Measurements from ENCODE around the gene DYSF.

DNA sequence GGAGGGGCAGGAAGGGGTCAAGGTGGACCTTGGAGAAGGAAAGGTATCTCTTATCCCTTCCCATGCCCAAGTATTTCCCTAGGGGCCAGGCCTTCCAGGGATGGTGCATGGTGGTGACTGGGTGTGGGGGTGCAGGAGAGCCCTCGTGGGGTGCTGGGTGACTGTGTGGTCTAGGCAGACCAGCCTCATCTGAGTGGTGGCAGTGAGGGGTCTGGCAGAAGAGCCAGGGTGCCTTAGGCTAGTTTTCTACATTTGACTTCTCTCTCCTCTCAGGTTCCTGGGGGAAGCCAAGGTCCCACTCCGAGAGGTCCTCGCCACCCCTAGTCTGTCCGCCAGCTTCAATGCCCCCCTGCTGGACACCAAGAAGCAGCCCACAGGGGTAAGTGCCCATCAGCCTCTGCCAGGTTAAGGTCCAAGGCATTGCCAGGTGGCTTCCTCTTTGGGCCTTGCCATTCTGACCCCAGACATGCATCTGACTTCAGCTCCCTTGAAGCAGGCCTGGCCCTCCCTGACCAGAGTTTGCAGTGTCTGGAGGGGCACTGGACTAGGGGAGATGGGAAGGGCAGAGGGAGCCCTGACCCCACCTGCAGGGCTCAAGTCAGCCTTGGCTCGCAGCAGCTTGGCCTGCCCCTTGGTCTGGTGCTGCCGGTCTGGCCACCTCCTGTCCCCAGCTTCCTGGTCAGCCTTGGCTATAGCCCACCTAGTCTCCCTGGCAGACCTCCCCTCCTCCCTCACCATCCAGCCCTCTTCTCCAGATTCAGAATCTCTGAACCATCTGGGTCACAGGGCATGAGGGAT lies 49.8 kb downstream of the DYSF start:
- TF ChIP-seq ZNF274 (IDR thresholded peaks at IDR 0.05; ENCODE audit: low read depth, low read length) (no peak), SRF (IDR thresholded peaks at IDR 0.05; ENCODE audit: low read depth) (no peak), POLR2A (IDR thresholded peaks at IDR 0.05; ENCODE audit: borderline replicate concordance, extremely low read depth, insufficient read depth, insufficient read length) (no peak), EZH2 (IDR thresholded peaks at IDR 0.05) (no peak), TCF7L2 (IDR thresholded peaks at IDR 0.05; ENCODE audit: borderline replicate concordance, extremely low read depth, insufficient read depth, insufficient read length) (no peak), EZH2phosphoT487 (IDR thresholded peaks at IDR 0.05; ENCODE audit: borderline replicate concordance) (no peak), FOSL1 (IDR thresholded peaks at IDR 0.05; ENCODE audit: low read depth) (no peak), POLR2AphosphoS5 (IDR thresholded peaks at IDR 0.05; ENCODE audit: low read depth, low read length) (no peak), CEBPB (IDR thresholded peaks at IDR 0.05; ENCODE audit: low read depth) (no peak), SP1 (IDR thresholded peaks at IDR 0.05; ENCODE audit: low read depth) (no peak), ELF1 (IDR thresholded peaks at IDR 0.05; ENCODE audit: borderline replicate concordance, low read depth) (no peak)
- TF ChIP-seq, protein P1, sequence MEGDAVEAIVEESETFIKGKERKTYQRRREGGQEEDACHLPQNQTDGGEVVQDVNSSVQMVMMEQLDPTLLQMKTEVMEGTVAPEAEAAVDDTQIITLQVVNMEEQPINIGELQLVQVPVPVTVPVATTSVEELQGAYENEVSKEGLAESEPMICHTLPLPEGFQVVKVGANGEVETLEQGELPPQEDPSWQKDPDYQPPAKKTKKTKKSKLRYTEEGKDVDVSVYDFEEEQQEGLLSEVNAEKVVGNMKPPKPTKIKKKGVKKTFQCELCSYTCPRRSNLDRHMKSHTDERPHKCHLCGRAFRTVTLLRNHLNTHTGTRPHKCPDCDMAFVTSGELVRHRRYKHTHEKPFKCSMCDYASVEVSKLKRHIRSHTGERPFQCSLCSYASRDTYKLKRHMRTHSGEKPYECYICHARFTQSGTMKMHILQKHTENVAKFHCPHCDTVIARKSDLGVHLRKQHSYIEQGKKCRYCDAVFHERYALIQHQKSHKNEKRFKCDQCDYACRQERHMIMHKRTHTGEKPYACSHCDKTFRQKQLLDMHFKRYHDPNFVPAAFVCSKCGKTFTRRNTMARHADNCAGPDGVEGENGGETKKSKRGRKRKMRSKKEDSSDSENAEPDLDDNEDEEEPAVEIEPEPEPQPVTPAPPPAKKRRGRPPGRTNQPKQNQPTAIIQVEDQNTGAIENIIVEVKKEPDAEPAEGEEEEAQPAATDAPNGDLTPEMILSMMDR (IDR thresholded peaks at IDR 0.05 in 2 of 3, conservative IDR thresholded peaks at IDR 0.05 in 1 of 3; ENCODE audit: borderline replicate concordance in 1 of 3, insufficient read depth in 1 of 3, low read depth in 2 of 3, low read length in 2 of 3): no peak
- TF ChIP-seq, protein P2, sequence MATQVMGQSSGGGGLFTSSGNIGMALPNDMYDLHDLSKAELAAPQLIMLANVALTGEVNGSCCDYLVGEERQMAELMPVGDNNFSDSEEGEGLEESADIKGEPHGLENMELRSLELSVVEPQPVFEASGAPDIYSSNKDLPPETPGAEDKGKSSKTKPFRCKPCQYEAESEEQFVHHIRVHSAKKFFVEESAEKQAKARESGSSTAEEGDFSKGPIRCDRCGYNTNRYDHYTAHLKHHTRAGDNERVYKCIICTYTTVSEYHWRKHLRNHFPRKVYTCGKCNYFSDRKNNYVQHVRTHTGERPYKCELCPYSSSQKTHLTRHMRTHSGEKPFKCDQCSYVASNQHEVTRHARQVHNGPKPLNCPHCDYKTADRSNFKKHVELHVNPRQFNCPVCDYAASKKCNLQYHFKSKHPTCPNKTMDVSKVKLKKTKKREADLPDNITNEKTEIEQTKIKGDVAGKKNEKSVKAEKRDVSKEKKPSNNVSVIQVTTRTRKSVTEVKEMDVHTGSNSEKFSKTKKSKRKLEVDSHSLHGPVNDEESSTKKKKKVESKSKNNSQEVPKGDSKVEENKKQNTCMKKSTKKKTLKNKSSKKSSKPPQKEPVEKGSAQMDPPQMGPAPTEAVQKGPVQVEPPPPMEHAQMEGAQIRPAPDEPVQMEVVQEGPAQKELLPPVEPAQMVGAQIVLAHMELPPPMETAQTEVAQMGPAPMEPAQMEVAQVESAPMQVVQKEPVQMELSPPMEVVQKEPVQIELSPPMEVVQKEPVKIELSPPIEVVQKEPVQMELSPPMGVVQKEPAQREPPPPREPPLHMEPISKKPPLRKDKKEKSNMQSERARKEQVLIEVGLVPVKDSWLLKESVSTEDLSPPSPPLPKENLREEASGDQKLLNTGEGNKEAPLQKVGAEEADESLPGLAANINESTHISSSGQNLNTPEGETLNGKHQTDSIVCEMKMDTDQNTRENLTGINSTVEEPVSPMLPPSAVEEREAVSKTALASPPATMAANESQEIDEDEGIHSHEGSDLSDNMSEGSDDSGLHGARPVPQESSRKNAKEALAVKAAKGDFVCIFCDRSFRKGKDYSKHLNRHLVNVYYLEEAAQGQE (IDR thresholded peaks at IDR 0.05; ENCODE audit: low read depth): no peak
